GM18907 (cell line): ENCODE results near the gene ATL1.

Source experiments
- ATAC-seq: cut with Tn5 transposase; IDR thresholded peaks from one replicate; pipeline ENCODE4 v1.9.1; 2021; ENCODE audit warnings: mild to moderate bottlenecking, moderate library complexity; ENCODE audit not compliant: unreplicated experiment

Gene ATL1

DNA sequence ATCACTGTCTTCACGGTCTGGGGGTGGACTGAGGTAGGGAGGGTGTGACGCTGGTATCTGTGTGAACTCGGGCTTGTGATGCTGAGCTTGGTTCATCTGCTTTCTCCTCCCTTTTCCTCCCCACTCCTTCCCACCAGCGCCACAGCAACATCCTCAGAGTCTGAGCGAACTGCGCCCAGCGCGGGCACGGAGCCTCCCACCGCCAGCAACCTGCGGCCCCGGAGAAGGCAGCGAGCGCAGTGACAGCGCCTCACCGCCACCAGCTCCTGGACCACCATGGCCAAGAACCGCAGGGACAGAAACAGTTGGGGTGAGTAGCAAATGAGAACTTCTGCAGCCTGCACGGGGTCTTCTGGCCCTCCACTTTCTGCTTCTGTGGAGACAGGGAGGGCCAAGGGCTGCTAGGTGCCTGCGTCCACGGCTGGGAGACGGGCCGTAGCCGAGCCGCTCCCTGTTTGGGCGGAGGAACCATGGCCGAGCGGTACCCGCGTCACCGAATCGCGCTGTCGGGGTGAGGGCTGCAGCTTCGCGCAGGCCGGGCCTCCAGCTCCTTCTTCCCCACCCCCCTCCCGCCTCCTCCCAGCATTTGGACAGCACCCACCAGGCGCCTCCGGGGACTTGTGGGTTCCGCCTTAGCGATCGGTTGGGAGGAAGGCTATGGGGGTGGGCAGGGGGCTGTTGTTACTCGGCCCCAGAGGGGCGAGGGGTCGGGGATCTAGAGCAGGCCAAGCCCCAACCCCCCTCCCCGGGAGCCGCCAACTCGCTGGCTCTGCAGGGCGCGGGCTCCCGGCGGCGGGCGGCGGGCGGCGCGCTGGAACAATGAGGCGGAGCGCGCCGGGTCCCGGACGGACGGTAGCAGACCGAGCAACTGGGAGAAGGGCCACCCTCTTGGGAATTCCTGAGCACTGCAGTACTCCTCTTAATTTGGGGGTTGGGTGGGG is at the start of gene ATL1:
Gene ATL1, plus strand, starts transcription at position 156 of the 941 bp plus-strand sequence. Its CDS starts 121 bp downstream, at position 277.
- peak; percentile 51 for ATAC-seq

DNA sequence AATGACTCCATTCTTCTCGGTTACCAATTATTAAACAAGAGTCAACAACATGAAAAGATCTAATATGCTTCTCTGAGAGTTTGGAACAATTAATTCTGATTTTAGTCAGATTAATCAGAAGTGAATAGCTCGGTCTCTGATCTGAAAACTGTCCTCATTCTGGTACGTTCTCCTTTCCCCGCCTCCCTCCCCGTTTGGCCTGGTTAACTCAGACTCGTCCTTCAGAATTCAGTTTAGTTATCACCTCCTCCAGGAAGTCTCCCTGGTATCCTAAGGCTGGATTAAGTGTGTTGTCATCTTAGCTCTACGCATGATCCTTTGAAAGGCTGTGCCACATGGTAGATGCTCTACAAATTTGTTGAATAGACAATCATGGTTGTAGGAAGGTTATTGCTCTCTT is 49.8 kb upstream of the ATL1 start:
- no peak for ATAC-seq

DNA sequence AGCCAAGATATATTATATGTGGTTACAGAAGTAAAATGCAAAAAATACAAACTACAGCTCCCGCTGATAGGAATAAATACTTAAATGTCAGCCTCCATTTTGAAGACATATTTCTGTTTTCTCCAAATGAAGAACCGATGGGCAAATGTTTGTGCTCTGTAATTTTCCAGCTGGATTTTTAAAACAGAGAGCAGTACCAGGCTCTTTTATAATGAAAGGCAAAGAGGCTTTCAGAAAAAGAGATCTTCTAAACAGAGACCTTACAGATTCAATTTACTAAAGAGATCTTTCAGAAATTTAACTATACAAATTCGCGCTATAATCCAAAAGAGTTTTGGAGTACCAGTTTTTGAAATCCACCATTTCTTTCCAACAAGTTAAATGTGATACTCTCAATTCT is 47.5 kb upstream of the ATL1 start:
- no peak for ATAC-seq

DNA sequence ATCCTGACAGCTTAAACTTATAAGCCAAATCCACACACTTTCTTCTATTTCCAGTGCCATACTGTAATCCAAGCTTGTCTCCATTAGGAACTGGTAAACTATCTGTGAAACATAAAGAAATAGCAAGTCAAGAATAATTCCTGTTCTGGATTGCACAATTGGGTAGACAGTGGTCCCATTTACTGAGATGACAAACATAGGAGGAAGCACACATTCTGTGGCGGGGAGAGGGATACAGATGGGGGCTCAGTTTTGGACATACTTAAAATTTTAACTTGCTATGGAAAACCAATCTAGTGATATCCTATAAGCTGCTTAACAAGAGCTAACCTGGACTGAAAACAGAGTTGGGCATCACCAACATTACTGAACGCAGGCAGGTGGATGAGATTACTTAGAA is 43.9 kb upstream of the ATL1 start:
- ATAC-seq: no peak

DNA sequence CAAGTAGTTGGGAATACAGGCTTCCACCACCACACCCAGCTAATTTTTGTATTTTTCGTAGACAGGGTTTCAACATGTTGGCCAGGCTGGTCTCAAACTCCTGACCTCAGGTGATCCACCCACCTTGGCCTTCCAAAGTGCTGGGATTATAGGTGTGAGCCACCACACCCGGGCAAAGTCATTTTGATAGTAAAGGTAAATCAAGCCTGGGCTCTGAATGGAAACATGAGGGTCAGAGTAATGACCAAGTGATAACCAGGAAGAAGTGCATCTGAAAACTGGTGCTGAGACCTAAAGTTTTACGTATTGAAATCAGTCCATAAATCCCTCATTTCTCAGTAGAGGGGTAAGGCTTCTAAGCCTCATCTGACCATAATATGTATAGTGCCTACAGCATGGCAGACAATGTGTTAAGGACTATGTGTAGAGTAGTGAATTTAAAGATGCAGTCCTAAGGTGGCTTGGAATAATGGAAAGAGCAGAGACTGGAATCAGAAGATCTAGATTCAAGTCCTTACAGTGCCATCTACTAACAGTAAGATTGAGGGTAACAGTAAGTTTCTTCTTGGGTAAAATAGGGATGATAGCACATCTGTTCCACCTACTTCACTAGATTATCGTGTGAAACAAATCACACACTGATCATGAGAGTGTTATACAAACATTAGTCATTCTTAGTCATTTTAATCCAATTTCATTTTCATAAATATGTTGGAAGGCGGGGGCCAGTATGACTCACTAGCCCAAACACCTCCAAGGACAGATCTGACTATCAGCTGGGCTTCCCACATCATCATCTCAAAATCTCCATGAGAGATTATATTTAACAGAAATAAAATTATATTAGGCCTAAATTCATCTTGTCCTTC is 38.8 kb upstream of the ATL1 start:
- peak; percentile 75 for ATAC-seq

DNA sequence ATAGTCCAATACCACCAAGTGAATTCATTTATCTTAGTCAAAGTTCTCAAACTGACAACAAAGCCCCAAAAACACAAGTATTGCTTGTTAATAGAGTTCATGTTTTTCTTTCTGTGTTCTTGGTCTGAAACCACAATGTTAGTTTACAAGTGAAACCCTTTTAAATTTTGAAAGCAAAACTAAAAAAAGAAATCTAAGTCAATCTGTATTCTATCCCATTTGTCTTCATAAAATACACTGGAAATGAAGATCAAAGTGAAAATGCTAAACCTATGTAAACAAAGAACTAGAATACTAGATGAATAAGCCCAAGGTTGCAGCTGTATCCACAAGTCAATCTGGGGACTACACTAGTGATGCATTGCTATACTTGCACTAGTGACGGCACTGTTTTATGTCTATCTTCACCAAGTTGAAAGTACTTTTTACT is 38.0 kb upstream of the ATL1 start:
- peak; percentile 71 for ATAC-seq

DNA sequence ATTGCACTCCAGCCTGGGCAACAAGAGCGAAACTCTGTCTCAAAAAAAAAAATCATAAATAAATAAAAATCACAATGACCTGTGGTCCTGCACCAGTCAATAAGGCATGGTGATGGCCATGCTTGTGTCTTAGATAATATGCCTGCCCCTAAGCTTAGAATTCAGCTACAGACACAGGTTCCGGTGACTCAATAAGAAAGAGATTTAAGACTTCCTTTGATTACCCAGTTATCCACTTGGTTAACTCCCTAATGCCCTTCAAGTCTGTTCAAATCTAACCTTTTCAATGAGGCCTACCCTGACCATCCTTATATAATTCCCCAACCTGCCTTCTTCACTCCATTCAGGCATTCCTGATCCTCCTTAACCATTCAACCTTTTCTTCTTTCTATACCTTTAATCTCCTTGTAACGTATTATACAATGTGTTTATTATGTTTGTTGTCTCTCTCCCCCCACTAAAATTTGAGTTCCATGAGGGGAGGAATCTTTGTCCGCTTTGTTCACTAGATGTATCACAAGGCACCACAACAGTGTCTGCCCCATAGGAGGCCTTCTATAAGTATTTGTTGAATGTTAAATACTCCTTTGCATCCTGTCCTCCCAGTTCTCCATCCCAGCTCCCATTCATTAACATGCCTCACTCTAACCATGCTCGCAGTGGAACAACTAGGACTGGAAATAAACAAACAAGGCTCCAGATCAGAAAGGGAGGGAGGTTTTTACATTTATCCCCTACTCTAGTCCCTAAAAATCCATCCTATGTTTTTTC is 36.5 kb upstream of the ATL1 start:
- no peak for ATAC-seq

DNA sequence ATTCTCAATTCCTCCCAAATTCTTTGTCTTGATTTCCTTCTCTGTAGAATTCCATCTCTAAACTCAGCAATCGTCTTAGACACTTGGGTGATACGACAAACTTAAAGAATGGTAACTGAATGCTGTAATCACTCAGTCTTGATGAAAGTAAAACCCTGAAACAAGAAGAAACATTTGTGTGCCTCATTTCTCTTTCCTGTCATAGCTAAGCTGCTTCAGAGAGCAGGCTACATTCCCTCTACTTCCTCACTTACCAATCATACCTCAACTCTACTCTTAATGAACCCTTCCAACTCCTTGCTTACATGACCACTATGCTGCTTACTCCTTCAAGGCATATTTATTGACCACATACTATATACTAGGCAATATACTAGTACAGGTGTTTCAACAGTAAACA is 35.9 kb upstream of the ATL1 start:
- ATAC-seq: peak; percentile 44

DNA sequence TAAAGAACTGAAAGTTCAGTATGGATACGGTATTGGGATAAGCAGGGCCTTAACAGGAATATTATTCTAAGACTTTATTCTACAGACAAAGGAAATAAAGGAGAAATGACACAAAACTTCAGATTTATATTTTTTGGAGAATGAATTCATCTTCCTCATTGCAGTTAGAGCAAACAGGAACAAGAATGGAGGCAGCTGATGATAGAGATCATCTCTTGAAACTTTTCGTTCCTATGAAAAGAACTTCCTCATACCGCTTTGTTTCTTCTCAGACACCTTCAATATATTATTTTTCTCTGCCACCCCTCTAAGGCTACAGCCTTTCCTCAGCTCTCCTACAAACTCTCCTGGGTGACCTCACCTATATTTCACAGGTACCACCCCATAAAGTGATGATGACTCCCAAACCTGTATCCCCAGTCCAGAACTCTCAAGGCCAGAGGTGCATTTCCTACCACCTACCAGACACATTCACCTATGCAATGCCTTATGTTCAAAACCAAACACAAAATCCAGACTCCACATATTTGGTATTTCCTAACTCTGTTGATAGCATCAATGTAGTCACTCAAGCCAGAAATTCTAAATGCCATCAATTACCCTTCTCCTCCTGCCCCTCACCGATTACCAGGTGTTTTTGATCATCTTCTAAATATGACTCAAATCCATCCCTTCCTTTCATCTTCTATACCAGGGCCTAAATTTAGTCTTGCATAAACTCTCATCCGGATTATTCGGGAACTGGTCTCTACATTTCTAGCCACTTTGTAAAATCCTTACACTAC is 35.0 kb upstream of the ATL1 start:
- no peak for ATAC-seq

DNA sequence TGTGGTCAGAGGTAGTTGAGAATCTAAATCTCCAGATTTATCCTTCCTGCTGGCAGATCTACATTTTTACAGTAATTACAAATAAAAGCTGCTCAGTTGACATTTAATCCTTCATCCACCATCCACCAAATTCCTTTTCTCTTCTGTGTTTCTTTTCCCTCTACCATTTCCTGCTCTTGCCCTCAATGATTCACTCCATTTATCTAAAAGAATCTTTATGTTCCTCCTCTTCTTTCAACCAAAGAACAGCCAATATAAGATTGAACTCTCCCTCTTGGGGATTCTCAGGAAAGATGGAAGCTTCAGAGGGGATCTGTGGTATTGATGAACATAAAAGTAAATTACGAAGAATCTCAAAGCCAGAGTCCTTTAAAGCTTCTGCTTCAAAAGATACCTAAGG is 31.9 kb upstream of the ATL1 start:
- no peak for ATAC-seq

DNA sequence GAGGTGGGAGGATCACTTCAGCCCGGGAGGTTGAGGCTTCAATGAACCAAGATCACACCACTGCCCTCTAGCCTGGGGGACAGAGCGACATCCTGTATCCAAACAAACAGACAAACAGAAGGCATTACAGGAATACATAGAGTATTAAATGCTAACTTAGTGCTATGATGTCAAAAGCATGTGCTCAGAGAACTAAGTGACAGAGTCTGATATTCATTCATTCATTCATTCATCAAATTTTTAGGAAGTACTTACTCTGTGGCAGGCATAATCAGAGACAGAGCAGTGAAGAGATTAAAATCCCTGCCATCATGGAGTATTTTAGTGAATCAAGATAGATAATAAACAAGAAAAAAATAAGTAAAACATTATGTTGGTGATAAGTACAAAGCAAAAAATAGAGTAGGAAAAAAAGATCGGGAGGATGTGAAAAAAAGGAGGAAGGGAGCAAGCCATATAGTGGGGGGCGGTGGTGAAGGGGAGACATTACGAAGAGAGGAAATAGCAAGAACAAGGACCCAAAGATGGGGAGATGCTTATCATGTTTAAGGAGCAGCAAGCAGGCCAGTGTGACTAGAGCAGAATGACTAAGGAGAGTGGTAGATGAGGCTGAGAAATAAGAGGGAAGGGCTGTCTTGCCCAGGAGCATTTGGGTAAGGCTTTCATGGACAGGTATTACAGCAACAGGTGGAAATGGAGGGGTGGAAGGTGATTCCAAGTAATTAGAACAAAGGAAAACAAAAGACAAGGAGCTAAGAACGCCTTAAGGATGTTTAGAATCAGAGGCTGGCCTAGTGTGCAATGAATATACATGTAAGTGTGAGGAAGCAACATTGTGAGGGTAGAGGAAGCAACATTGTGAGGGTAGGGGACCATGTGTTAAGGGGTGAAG is 30.4 kb upstream of the ATL1 start:
- no peak for ATAC-seq

DNA sequence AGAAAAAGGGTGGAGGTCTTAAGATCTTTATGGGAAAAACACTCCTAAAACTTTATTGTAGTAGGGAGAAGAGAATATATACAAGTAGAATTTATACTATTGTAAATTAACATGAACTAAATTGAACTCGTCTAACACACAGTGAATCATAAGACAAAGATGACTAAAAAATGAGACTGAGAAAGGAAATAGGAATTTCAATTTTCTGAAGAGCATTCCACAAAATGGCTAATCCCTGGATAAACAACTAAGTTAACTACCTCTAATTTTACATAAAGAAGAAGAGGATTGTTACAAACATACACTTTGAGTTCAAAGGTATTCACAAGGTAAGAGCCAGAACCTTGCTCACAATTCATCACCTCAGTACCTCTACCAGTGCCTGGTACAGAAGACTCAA is 29.6 kb upstream of the ATL1 start:
- ATAC-seq: no peak

DNA sequence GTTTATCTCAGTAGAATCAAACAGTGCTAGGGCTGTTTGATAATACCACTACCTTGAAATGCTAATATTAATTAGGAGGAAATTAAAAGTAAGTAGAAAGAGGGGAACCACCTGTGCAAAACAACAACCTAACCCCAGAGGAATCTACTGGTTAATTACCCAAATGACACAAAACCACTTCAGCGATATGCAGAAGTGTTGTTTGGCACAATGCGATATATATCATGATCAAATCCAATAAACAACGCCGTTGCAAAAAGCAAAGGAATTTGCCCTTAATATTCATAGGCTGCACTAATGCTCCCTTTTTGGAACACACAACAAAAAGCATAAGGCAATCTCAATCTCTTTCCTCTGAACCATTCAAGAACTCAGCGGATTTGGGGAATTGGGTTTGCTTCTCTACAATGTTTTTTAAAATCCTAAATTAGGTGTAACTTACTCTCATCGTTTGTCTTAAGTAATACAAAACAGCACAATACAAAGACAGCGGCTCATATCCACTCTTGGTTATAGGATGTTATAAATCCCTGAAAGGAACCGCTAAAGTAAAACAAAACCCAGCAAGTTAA is 29.1 kb upstream of the ATL1 start:
- no peak for ATAC-seq

DNA sequence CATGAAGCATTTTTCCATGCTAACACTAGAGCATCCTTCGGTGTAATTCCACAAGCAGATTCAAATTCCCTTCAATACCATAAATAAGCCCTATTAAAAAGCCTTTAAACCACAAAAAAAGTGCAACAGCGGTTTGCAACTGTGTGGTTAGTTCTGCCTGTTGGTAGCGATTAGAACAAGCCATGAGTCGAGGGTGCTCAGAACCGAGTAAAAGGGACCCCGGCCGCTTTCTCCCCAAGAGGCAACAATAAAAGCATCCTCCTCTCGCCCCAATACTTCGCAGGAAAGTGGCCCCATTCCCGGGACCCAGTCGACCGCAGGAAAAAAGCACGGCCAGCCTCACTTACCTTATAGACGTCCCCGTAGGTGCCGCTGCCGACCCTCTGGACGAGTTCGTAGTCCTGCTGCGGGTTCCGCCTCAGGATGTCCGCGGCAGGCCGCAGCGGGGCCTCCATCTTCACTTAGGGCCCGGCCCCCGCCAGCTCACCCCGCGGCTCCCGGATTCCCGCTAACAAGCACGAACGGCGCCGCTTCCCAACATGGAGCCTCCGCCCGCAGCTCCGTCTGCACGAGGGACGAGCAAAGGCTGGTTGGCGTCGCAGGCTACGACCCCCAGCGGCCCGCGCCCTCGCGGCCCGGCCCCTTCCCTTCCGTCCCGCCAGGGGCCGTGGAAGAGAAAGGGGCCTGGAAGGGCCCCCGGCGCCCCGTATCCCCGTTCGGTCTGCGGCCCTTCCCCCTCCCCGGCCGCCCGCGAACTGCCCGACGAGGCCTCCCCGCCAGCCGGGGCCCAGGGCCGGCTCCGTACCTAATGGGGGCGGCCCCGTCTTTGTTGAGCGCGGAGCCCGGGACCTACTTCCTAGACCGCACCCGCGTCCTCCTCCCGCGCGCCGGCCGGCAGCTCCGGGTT is 28.1 kb upstream of the ATL1 start:
- ATAC-seq: peak; percentile 26

DNA sequence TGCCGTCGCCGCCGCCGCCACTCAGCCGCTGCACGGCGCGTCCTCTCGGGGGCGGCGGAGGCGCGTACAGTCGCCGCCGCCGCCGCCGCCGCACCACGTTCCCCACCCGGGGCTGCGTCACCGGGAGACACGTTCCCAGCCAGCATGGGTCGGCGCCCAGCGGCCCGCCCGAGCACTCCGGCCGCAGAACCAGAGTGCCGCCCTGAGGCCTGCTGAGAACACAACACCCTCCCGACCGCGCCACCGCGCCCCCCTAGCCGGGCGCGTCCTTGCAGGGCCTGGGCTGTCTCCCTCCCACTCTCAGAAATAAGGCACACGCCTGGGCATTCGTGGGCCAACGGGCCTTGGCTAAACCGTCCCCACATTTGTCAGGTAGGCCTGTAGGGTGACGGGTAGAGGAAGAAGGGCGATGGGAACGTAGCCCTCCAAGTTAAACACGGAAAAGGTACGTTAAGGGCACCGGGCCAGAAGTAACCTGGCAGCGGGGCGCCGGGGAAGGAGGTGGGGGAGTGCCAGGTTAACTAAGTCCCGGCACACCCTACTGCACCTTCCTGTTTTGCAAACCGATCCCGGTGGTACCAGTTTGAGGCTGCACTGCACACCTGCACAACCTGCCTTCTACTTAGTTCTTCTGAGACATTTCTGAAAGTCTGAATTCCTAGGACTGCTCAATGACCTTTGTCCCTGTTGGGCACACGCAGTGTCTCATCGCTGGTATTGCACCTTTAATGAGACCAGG is 27.3 kb upstream of the ATL1 start, which contains the start of gene MAP4K5:
Gene MAP4K5, minus strand, starts transcription at position 68 of the 739 bp plus-strand sequence. CDS start 520 bp downstream, outside the sequence.
- ATAC-seq: peak; percentile 96

DNA sequence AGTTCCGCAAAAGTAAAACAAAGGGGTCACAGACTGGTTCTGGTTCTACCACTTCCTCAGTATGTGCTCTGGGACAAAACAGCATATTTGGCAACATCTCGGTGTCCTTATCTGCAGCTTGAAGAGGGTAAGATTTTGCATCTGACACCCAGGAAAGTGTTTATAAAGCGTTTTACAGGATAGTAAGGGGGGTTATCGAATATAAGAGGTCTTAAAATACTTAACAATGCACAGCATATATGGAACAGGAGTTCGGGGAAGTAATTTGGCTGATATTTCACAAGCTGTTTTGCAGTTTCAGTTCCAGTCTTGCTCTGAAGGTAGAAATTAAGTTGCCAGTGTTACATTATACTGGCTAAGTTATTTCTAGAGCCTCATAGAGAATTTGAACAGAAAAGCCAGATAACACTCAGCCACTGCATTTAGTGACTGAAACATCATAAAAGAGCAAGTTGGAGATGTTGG is 26.7 kb upstream of the ATL1 start:
- no peak for ATAC-seq

DNA sequence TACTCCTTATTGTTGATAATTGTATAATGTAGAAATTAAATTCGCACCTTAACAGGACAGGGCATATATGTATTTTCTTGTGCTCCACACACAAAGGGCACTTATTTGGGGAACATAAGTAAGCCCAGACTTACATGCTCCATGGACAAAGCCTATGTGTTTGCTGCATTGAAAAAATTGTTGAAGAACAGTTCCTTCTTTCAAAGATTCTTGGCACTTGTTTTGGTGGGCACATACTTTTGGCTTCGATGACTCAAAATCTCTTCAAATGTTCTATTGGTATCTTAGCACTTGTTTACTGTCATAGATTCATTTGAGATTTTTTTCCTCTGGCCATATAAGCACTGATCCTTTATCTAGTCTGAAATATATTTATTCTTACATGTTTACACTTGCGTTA is 26.1 kb upstream of the ATL1 start:
- no peak for ATAC-seq
